Medulla oblongata (tissue), 1 donor: ENCODE results near the gene YWHAQ.
A peak's percentile ranks its signal among the peaks of the same experiment; 100 is the strongest.
"Not testable (repeated sequence)": the region's sequence is repeated elsewhere in the genome, so short reads cannot be mapped to it uniquely, and the experiment has no call there.

ENCODE experiments used
- DNase-seq: peaks from one replicate; pipeline ENCODE4 v3.0.0-alpha.2; 2015; ENCODE audit errors: extremely low spot score

YWHAQ gene

DNA sequence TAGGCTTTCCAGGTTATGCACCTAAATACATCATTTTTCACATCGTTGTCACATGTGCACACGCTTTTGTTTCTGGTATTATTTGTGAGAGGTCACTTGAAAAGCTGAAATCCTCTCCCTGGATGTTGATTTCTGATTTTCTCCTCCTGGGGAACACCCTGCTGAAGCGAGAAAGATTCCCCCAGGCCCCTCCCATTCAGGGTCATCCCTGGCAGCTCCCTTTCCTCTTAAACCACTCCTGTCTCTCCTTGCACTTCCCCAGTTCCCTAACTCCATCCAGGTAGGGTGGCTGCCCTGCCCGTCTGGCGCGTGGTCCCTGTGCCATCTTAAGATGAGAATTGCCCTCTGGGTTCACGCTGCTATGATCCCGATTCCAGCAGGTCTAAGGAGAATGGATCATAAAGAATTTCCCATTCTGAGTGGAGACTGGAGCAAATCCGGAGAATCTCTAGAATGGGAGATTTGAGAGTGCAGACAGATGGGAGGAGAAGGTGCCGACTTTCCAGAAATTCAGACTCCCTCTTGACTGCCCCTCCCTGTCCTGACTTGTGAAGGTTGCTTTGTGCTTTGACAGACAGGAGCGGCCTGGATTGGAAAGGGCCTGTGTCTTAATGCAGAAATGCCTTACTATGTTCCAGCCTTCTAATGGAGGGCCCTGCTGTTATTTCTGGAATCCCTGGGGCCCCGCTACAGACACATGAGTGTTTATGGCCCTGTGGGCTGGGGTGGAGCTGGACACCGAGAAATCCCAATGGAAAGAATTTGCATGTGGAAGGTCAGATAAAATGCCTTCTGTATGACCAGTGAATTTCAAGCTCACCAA is 1.3 kb upstream of the YWHAQ start:
- no peak for DNase-seq

DNA sequence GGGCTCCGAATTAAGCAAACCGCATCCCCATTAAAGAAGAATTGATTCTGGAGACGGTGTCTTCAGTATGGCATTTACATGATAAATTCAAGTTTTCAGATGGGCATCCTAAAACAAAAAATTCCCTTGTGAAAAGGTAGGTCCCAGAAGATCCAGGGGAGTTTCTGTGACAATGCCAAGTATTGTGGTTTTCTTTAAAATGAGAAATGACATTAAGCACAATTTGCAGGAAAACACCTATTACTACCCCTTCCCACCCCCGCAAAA is 689 bp upstream of the YWHAQ start:
- no peak for DNase-seq

DNA sequence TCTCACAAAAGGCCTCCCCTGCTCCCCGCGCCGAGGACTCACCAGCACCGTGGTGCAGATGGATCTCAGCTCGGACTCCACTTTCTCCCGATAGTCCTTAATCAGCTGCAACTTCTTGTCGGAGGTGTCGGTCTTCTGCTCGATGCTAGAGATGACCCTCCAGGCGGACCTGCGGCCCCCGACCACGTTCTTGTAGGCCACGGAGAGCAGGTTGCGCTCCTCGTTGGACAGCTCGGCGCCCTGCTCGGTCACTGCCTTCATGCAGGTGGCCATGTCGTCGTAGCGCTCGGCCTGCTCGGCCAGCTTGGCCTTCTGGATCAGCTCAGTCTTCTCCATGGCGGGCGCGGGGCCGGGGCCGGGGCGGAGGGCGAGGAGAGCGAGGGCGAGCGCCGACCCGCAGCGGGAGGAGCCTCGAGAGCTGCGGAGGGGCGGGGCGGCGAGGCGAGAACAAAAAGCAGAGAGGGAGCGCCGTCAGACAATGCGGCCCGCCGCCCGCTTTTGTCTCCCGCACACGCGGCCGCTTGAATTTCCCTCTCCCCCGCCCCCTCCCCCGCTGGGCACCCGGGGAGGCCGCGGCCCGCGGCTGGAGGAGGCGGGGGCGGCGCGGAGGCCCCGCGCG is 571 bp downstream of the YWHAQ start:
- DNase-seq: peak; percentile 60

DNA sequence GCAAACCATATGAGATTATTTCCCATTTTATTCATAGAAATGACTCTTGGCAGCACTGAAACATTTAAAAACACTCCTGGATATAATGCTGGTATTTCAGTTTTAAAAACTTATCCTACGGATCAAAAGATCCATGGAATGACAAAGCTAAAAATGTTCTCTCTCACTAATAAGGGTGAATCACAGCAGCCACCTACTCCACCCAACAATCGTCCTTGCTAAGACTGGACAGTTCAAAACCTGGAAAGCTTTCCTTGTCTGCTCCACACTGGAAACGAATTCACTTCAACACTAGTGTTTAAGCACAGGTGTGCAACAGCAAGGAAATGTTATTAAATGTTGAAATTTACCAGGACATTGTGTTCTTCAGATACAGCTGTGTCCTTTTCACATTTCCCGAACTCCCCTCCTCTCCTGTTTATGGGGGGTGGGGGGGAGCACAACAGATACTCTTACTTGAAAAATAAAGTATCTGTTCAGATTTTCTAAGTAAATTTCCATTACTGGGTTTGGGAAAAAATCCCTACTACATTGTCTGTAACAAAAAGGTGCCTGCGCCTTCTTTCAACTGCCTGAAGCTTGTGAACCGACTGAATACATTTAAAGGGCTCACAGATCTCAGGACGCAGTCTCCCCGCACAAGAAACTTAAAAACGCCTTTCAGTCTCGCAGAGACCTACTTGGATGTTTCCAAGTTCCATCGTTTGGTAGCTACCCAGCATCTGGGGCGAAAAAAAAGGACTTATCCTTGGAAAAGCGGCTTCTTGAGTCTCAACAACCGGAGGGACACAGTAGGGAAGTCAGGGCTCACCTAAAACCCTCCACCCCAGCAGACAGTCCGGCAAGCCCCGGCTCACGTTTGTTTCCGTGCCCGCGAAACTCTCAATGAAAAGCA is 1.3 kb downstream of the YWHAQ start:
- DNase-seq: peak; percentile 40

DNA sequence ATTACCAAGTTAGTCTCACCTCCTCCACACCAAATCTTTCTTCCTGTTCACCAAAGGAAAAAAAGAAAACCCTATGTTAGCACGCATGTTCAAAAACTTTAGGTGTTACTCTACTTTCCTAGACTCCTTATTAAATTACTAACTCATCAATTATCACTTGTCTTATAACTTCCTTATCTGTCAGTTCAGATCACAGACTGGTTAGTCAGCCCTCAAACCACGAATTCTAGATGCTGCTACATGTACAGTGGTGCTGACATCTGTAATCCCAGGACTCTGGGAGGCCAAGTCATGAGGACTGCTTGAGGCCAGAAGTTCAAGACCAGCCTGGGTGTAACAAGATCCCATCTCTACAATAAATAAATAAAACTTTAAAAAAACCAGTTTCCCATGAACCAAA is 3.5 kb downstream of the YWHAQ start:
- DNase-seq: no peak

DNA sequence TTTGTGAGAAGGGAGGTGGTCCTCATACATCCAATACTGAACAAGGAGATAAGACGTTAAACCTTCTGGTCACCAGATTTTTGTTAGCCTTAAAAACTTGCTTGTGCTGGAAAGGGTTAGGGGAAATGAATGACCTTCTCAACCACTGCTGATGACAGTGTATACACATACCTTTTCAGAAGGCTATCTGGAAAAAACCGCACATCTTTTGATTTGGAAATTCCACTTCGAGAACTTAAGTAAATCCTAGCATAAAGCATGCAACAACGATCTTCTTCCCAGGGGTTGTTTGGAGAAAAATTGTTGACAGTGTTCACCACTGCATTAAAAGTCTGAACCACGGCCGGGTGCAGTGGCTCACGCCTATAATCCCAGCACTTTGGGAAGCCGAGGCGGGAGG is 7.6 kb downstream of the YWHAQ start:
- DNase-seq: no peak

DNA sequence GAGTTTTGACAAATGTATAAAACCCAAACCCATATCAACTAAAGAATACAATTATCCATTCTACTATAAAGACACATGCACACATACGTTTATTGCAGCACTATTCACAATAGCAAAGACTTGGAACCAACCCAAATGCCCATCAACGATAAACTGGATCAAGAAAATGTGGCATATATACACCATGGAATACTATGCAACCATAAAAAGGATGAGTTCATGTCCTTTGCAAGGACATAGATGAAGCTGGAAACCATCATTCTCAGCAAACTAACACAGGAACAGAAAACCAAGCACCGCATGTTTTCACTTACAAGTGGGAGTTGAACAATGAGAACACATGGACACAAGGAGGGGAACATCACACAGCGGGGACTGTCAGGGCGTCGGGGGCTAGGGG is 9.1 kb downstream of the YWHAQ start:
- DNase-seq: not testable (repeated sequence)

DNA sequence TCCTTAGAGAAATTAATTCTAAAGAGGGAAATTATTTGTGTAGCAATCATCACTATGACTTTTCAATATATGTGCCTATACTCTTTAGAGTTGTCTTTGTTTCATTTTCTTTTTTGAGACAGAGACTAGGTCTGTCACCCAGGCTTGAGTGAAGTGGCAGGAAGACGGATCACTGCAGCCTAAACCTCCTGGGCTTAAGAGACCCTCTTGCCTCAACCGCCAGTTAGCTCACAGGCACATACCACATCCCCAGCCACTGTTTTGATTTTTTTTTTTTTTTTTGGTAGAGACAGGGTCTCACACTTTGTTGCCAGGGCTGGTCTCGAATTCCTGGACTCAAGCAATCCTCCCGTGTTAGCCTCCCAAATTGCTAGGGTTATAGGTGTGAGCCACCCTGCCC is 12.4 kb downstream of the YWHAQ start:
- DNase-seq: no peak

DNA sequence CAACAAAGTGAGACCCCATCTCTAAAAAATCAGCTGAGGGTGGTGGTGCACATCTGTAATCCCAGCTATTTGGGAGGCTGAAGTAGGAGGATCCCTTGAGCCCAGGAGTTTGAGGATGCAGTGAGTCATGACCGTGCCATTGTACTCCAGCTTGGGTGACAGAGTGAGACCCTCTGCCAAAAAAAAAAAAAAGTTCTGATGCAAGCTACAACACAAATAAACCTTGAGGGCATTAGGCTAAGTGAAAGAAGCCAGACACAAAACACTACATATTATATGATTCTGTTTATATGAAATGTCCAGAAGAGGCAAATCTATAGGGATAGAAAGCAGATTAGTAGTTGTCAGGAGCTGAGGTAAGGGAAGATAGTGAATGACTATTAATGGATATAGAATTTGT is 13.0 kb downstream of the YWHAQ start:
- no peak for DNase-seq

DNA sequence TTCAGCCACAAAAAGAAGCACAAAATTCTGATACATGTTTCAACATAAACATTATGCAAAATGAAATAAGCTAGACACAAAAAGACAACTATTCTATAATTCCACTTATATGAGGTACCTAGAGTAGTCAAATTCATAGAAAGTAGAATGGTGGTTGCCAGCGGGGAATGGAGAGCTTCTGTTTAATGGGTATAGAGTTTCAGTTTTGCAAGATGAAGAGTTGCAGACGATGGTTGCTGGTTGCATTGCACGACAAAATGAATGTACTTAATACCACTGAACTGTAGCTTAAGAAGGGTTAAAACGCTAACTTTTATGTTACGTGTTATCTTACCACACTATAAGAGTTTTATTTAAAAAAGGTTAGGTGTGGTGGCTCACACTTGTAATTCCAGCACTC is 13.5 kb downstream of the YWHAQ start:
- DNase-seq: no peak

DNA sequence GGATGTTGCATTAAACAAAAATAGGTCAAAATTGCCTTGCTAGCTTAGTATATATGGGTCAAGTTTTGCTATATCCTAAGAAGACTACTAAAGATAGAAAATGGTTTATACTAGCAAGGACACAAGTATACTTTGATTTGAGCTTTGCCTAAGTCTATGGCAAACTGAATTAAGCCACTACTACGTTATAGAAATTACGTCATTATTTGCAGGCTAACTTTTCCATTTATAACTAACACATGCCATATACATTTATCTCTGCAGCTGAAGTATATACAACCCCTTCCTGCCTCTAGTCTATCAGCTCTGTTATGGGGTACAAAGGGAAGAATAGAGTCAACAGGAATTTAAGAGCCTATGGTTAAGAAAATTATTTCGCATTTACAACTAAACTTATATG is 16.2 kb downstream of the YWHAQ start:
- DNase-seq: no peak

DNA sequence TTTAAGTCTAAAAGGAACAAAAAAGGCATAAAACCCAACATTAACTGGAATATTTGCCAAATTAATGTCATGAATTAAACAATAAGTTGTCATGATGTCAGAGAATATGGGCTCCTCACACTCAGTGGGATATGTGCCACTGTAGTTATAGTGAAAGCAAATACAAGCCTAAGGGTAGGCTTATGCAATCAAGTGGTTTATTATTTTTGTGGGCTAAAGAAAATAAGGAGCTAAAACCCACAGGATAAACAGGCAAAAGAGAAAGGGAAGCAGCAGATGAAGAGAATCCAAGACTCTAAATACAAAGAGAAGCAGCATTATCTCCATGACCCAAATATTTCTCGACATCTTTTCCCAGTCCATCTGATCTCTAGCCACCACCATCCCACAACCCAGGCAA is 17.5 kb downstream of the YWHAQ start:
- DNase-seq: no peak

DNA sequence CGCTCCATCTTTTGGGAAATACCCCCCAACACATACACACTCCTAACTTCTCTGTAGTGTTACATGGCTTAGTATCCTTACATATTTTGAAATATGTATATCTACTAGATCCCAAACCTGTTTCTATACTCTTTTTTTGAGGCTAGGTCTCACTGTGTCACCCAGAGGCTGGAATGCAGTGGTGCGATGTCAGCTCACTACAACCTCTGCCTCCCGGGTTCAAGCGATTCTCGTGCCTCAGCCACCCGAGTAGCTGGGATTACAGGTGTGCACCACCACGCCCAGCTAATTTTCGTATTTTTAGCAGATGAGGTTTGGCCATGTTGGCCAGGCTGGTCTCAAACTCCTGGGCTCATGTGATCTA is 19.3 kb downstream of the YWHAQ start:
- DNase-seq: not testable (repeated sequence)

DNA sequence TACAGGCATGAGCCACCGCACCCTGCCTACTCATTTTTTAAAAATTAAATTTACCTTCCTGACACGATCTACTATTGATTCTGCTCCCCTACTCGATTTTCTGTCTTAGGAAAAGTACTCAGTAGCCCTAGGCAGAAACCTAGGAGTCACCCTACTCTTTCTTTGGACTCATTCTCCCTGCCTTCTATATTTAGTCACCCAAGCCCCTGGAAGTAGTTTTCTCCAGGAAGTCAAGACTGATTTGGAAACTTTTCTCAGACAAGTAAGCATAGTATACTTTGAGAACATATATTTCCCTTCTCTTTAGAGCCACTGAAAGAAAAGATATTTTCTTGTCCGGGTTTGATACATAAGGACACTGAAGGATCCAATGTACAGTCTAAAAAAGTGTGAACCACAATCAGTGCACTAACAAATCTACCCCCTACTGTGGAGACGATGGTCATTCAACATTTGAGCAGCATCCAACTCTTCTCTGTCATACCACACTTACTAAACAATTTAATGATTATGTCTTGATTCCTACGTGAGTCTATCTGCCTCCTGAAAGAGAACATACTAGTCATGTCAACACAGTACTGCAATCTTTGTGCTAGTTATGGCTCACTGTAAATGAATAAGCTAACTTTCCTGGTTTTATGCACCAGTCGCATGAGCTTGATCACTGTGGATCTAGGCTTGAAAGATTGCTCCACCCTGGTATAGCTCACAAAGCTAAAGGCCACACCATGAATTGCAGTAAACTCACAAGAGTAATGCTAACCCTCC is 19.8 kb downstream of the YWHAQ start:
- no peak for DNase-seq

DNA sequence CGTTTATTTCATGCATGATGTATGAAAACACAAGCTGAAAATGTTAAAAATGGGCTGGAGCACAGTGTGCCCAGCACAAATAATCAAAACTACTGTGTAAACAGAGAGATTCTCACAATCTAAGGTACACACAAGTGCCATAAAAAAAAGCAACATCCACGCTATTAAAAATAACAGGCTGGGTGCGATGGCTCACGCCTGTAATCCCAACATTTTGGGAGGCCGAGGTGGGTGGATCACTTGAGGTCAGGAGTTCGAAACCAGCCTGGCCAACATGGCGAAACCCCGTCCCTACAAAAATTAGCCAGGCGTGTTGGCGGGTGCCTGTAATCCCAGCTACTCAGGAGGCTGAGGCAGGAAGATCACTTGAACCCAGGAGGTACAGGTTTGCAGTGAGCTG is 22.3 kb downstream of the YWHAQ start:
- DNase-seq: not testable (repeated sequence)

DNA sequence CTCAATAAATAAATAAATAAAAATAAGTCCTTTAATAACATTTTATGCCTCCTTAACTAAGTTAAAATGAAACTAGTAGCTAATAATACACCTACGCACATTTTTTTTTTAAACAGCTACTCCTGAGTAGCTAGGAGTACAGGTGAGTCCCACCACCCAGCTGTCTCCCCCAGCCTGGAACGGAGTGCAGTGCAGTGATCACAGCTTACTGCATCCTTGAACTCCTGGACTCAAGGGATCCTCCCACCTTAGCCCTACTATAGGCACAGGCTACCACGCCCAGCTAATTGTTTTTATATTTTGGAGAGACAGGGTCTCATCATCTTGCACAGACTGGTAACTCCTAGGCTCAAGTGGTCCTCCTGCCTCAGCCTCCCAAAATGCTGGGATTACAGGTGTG is 28.4 kb downstream of the YWHAQ start:
- no peak for DNase-seq

DNA sequence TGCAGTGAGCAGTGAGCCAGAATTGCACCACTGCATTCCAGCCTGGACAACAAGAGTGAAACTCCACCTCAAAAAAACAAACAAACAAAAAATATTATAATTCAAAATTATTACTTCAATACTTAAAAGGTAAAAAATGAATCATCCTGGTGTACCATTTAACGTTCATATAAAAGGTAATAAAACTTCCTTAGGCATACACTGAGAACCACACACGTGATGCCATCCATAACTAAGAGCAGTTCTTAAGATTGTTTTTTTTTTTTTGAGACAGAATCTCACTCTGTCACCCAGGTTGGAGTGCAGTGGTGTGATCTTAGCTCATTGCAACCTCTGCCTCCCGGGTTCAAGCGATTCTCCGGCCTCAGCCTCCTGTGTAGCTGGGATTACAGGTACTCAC is 29.4 kb downstream of the YWHAQ start:
- DNase-seq: no peak

DNA sequence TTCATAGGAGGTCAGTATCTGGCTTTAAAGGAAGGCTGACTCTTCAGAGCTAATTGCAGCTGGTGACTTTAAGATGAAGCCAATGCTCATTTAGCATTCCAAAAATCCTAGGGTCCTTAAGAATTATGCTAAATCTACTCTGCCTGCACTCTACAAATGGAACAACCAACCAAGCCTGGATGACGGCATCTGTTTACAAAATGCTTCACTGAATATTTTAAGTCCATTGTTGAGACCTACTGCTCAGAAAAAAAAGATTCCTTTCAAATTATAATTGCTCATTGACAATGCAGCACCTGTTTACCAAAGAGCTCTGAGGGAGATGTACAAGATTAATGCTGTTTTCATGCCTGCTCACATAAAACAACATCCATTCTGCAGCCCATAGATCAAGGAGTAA is 31.4 kb downstream of the YWHAQ start:
- no peak for DNase-seq

DNA sequence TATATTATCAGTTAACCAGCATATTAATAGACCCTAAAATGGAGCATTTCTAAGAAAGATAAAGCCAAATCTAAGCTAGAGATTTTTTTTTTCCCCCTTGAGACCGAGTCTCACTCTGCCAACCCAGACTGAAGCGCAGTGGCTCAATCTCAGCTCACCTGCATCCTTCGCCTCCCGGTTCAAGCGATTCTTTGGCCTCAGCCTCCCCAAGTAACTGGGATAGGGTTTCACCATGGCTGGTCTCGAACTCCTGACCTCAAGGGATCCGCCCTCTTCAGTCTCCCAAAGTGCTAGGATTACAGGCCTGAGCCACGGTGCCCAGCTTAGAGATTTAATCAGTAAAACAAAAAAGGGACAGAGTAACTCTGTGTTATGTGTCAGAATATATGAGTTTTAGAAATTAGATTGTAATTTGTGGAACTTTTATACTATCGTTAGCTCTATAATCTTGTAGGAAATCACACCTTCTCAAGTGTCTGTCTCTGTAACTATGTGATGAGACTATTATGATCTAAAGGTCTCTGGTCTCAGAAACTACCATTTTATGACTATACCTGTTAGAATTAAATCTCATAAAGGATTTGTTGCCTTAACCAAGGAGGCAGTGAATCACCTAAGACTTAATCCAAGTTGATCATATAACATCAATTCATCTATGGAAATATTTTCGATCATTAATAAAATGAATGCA is 34.0 kb downstream of the YWHAQ start:
- DNase-seq: no peak

DNA sequence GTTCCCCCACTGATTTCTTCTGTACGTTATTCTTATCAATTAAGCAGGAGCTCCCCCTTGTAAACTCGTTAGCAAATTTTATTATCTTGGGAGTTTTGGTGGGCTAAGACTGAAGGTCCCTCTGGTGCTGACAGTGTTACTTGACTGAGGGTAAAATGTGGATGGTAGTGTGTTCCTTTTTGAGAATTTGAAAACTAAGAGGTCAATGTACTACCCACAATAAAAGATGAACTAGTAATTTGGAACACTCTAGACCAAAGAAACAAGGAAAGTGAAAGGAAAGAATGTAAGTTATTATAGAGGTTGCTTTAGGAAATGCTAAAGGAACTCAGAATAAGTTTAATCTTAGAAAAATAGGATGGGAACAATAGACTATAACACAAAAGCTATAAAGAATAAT is 35.1 kb downstream of the YWHAQ start:
- DNase-seq: no peak

DNA sequence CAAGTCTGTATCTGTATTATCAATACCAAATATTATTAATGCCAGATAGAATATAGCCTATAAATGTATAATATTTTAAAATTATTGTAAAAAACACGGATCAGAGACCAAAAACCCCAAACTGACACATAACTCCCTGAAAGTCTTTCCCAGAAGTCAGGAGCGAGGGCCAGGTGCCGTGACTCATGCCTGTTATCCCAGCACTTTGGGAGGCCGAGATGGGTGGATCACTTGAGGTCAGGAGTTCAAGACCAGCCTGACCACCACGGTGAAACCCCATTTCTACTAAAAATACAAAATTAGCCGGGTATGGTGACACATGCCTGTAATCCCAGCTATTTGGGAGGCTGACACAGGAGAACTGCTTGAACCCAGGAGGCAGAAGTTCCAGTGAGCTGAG is 35.5 kb downstream of the YWHAQ start:
- not testable (repeated sequence) for DNase-seq
